ENCODE results near the gene PTPN14.

DNA sequence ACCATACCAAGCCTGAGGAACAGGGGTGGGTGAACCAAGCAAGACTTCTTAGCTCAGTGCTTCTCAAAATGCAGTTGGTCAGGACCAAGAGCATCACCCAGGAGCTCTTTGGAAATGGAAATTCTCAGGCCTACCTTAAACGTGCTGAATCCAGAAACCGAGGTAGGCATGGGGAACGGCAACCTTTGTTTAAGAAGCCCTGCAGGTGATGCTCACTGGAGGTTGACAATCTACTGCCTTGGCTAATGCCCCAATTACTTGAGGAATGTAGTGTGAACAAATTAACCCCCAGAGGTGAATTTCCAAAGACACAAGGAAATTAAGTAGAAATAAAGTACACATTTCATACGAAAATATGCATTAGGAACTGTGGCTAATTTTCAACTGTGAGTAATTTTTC, 5.3 kb downstream of the PTPN14 start:
- TF ChIP-seq, protein P1, sequence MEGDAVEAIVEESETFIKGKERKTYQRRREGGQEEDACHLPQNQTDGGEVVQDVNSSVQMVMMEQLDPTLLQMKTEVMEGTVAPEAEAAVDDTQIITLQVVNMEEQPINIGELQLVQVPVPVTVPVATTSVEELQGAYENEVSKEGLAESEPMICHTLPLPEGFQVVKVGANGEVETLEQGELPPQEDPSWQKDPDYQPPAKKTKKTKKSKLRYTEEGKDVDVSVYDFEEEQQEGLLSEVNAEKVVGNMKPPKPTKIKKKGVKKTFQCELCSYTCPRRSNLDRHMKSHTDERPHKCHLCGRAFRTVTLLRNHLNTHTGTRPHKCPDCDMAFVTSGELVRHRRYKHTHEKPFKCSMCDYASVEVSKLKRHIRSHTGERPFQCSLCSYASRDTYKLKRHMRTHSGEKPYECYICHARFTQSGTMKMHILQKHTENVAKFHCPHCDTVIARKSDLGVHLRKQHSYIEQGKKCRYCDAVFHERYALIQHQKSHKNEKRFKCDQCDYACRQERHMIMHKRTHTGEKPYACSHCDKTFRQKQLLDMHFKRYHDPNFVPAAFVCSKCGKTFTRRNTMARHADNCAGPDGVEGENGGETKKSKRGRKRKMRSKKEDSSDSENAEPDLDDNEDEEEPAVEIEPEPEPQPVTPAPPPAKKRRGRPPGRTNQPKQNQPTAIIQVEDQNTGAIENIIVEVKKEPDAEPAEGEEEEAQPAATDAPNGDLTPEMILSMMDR (IDR thresholded peaks at IDR 0.05) = no peak
- TF ChIP-seq POLR2A (IDR thresholded peaks at IDR 0.05) = no peak
